ENCODE measurements around the gene ESRRB. TPM values are rescaled to one million over a fixed set of nuclear protein-coding genes. Genes with fewer than 3 reads are reported as not detected.

ESRRB gene
- total RNA-seq, 1 experiment from 2014 or later = 1.6 TPM

DNA sequence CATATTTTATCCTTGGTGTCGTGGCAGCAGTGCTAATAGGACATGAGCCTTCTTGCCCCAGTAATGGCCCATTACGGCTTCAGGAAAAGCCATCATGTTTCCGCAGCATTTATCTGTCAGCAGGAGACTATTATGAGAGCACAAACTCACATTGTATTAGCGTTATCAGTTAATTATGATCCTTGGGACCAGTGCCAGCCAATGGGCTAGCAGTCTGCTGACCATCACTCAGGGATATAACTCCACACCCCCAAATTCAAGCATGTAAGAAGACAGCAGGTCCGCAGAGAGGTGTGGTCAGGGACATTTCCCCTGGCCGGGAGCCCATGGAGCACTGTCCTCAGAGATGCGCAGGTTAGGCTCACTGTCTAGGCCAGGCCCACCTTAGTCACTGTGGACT lies 4.9 kb upstream of the ESRRB start (continued):
- TF ChIP-seq NFATC4 (CRISPR knock-in tag; IDR thresholded peaks at IDR 0.05) (no peak), JAZF1 (CRISPR knock-in tag; IDR thresholded peaks at IDR 0.05) (no peak), ERG (CRISPR knock-in tag; IDR thresholded peaks at IDR 0.05) (no peak)

- CTCF ChIA-PET = interaction anchor here (6.5 kb wide), 1 partner anchor 14 kb away, joined by 29 read pairs; no protein-coding TSS in a partner anchor
- Mint-ChIP-seq H3K36me3 (no peaks in the 10 kb centered on the region), H3K9me3 (no peaks in the 10 kb centered on the region), H3K27ac (no peak overlapping the region), H3K4me1 (peaks cover 17% of the 10 kb centered on the region), H3K27me3 (ENCODE audit: low read depth) (peaks cover 65% of the 10 kb centered on the region), H3K4me3 (no peak overlapping the region)
- no peak for DNase-seq (ENCODE audit: low spot score)
- TF ChIP-seq ZBTB21 (CRISPR knock-in tag; IDR thresholded peaks at IDR 0.05; ENCODE audit: borderline replicate concordance) (no peak), ZNF121 (CRISPR knock-in tag; IDR thresholded peaks at IDR 0.05) (no peak), ZNF423 (CRISPR knock-in tag; IDR thresholded peaks at IDR 0.05) (no peak), NR2C2 (CRISPR knock-in tag; IDR thresholded peaks at IDR 0.05) (no peak), RORB (CRISPR knock-in tag; IDR thresholded peaks at IDR 0.05) (no peak), STAT6 (CRISPR knock-in tag; conservative IDR thresholded peaks at IDR 0.05; ENCODE audit: low read depth) (no peak), ZNF219 (CRISPR knock-in tag; IDR thresholded peaks at IDR 0.05; ENCODE audit: borderline replicate concordance) (no peak), ETV6 (CRISPR knock-in tag; IDR thresholded peaks at IDR 0.05) (no peak), MYBL2 (CRISPR knock-in tag; IDR thresholded peaks at IDR 0.05) (no peak), NFE2L1 (CRISPR knock-in tag; IDR thresholded peaks at IDR 0.05) (no peak), ZNF232 (CRISPR knock-in tag; IDR thresholded peaks at IDR 0.05) (no peak), SOX15 (CRISPR knock-in tag; IDR thresholded peaks at IDR 0.05) (no peak), SMAD3 (CRISPR knock-in tag; IDR thresholded peaks at IDR 0.05; ENCODE audit: borderline replicate concordance) (no peak), HMGXB4 (CRISPR knock-in tag; IDR thresholded peaks at IDR 0.05) (no peak)
- peak; percentile 36 for ATAC-seq
- POLR2A ChIA-PET = no interaction called here
Measured at GRCh38 chr14:76373456-76373855, 2.5 kb upstream of the ESRRB start.

DNA sequence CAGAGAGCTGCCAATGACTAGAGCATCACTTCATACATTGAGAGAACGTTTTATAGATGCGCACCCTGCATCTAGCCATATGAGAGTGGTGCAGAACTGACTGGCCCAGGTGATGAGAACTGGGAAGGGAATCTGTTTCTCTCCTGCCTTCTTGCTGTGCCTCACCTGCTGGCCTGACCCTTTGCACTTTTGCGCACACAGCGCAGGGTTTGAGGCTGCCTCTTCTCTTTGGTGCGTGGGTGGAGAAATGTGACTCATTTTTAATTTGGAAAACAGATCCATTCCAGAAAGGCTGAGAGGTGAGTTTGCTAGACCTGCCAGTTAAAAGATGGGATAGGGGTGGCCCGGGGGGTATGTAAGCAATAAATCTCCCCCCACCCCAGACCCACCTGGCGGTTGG lies 453 bp upstream of the ESRRB start:
- CTCF ChIA-PET = interaction anchor here (0.6 to 6.5 kb wide), 4 partner anchors 12 to 272 kb away, joined by 3 to 29 read pairs (median 4); no protein-coding TSS in a partner anchor
- POLR2A ChIA-PET = no interaction called here
- peak overlapping the region; percentile 96 for H3K4me3 Mint-ChIP-seq
- DNase-seq (ENCODE audit: low spot score) (no peak), ATAC-seq (no peak)
- H3K9me3 Mint-ChIP-seq = no peaks in the 10 kb centered on the region
- no peak overlapping the region for H3K27ac Mint-ChIP-seq
- H3K36me3 Mint-ChIP-seq = no peaks in the 10 kb centered on the region
- H3K4me1 Mint-ChIP-seq = peaks cover 17% of the 10 kb centered on the region
- peaks cover 84% of the 10 kb centered on the region for H3K27me3 Mint-ChIP-seq (ENCODE audit: low read depth)
- TF ChIP-seq, protein P1, sequence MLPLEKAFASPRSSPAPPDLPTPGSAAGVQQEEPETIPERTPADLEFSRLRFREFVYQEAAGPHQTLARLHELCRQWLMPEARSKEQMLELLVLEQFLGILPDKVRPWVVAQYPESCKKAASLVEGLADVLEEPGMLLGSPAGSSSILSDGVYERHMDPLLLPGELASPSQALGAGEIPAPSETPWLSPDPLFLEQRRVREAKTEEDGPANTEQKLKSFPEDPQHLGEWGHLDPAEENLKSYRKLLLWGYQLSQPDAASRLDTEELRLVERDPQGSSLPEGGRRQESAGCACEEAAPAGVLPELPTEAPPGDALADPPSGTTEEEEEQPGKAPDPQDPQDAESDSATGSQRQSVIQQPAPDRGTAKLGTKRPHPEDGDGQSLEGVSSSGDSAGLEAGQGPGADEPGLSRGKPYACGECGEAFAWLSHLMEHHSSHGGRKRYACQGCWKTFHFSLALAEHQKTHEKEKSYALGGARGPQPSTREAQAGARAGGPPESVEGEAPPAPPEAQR (CRISPR knock-in tag; IDR thresholded peaks at IDR 0.05) = no peak
- TF ChIP-seq, protein P2, sequence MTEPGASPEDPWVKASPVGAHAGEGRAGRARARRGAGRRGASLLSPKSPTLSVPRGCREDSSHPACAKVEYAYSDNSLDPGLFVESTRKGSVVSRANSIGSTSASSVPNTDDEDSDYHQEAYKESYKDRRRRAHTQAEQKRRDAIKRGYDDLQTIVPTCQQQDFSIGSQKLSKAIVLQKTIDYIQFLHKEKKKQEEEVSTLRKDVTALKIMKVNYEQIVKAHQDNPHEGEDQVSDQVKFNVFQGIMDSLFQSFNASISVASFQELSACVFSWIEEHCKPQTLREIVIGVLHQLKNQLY (CRISPR knock-in tag; IDR thresholded peaks at IDR 0.05) = no peak
- TF ChIP-seq NR3C1 (CRISPR knock-in tag; conservative IDR thresholded peaks at IDR 0.05; ENCODE audit: low read depth) = no peak
- TF ChIP-seq ZMAT4 (CRISPR knock-in tag; IDR thresholded peaks at IDR 0.05) = no peak
- TF ChIP-seq, protein P3, sequence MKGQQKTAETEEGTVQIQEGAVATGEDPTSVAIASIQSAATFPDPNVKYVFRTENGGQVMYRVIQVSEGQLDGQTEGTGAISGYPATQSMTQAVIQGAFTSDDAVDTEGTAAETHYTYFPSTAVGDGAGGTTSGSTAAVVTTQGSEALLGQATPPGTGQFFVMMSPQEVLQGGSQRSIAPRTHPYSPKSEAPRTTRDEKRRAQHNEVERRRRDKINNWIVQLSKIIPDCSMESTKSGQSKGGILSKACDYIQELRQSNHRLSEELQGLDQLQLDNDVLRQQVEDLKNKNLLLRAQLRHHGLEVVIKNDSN (CRISPR knock-in tag; IDR thresholded peaks at IDR 0.05) = no peak
- TF ChIP-seq ZNF425 (CRISPR knock-in tag; conservative IDR thresholded peaks at IDR 0.05) = no peak

All from WTC11 (cell line).